Osteoblast (primary cell): ENCODE results near the gene CYP2R1. TPM values are rescaled to one million over a fixed set of nuclear protein-coding genes. Genes with fewer than 3 reads are reported as not detected.

ENCODE experiments used
- DNase-seq: peaks from one replicate; pipeline ENCODE4 v3.0.0; 2011; ENCODE audit warnings: low spot score, mixed read lengths; ENCODE audit not compliant: insufficient read length; ENCODE audit errors: missing footprints
- H2AFZ ChIP-seq: 2 replicates; pipeline ENCODE4 v1.6.0; 2011; ENCODE audit warnings: mild to moderate bottlenecking, low read length
- H3K27ac ChIP-seq: 2 replicates; pipeline ENCODE4 v1.5.1; 2011; ENCODE audit warnings: mild to moderate bottlenecking, low read depth, low read length, moderate library complexity
- H3K27me3 ChIP-seq: 2 replicates; pipeline ENCODE4 v1.6.0; 2012; ENCODE audit warnings: mild to moderate bottlenecking, control low read depth, inconsistent platforms, low read length, moderate library complexity; ENCODE audit not compliant: insufficient read depth
- H3K36me3 ChIP-seq: 2 replicates; pipeline ENCODE4 v1.5.1; 2011; ENCODE audit warnings: mild to moderate bottlenecking, low read length, control low read depth, moderate library complexity; ENCODE audit not compliant: insufficient read depth
- H3K4me1 ChIP-seq: 2 replicates; pipeline ENCODE4 v1.5.1; 2011; ENCODE audit warnings: mild to moderate bottlenecking, low read length, control low read depth, moderate library complexity; ENCODE audit not compliant: insufficient read depth
- H3K4me2 ChIP-seq: 2 replicates; pipeline ENCODE4 v1.6.0; 2011; ENCODE audit warnings: mild to moderate bottlenecking, low read length; ENCODE audit not compliant: insufficient read depth
- H3K4me3 ChIP-seq: fragments of 200-600 bp; sonication (generic); 3 replicates; pipeline ENCODE4 v1.5.1; 2012; ENCODE audit warnings: mild to moderate bottlenecking, low read length, inconsistent platforms; ENCODE audit not compliant: insufficient read depth
- H3K79me2 ChIP-seq: 2 replicates; pipeline ENCODE4 v1.6.0; 2012; ENCODE audit warnings: mild to moderate bottlenecking, low read length, control low read depth, inconsistent platforms; ENCODE audit not compliant: insufficient read depth
- H3K9me3 ChIP-seq: 2 replicates; pipeline ENCODE4 v1.5.1; 2011; ENCODE audit warnings: low read depth, low read length, control low read depth
- H4K20me1 ChIP-seq: 2 replicates; pipeline ENCODE4 v1.6.0; 2012; ENCODE audit warnings: mild to moderate bottlenecking, low read length, control low read depth; ENCODE audit not compliant: insufficient read depth
- total RNA-seq: library from RNA; depleted of rRNA; stranded (reverse); fragments of >200 nt; gene quantifications from 2 replicates; pipeline ENCODE4 v1.2.3, GENCODE V29; 2012
- TF ChIP-seq, protein P1 (sequence below): IDR thresholded peaks from 2 replicates; pipeline ENCODE4 v1.5.1; 2011; ENCODE audit warnings: mild to moderate bottlenecking, low read depth, low read length, moderate library complexity; ENCODE audit errors: extremely low read depth

CYP2R1 gene
- total RNA-seq, 1 donor = 12.7 TPM

GRCh38 chr11:14930369-14930768 lies 38.3 kb upstream of the CYP2R1 start:
- H3K9me3 ChIP-seq = no peaks in the 10 kb centered on the region
- H2AFZ ChIP-seq = no peak overlapping the region
- H3K27me3 ChIP-seq = peaks cover 4% of the 10 kb centered on the region
- no peaks in the 10 kb centered on the region for H3K4me1 ChIP-seq
- no peaks in the 10 kb centered on the region for H4K20me1 ChIP-seq
- H3K79me2 ChIP-seq = no peaks in the 10 kb centered on the region
- no peaks in the 10 kb centered on the region for H3K36me3 ChIP-seq
- DNase-seq = no peak
- H3K4me3 ChIP-seq = no peak overlapping the region
- H3K4me2 ChIP-seq = no peak overlapping the region
- no peak overlapping the region for H3K27ac ChIP-seq
- TF ChIP-seq, protein P1, sequence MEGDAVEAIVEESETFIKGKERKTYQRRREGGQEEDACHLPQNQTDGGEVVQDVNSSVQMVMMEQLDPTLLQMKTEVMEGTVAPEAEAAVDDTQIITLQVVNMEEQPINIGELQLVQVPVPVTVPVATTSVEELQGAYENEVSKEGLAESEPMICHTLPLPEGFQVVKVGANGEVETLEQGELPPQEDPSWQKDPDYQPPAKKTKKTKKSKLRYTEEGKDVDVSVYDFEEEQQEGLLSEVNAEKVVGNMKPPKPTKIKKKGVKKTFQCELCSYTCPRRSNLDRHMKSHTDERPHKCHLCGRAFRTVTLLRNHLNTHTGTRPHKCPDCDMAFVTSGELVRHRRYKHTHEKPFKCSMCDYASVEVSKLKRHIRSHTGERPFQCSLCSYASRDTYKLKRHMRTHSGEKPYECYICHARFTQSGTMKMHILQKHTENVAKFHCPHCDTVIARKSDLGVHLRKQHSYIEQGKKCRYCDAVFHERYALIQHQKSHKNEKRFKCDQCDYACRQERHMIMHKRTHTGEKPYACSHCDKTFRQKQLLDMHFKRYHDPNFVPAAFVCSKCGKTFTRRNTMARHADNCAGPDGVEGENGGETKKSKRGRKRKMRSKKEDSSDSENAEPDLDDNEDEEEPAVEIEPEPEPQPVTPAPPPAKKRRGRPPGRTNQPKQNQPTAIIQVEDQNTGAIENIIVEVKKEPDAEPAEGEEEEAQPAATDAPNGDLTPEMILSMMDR = no peak

DNA sequence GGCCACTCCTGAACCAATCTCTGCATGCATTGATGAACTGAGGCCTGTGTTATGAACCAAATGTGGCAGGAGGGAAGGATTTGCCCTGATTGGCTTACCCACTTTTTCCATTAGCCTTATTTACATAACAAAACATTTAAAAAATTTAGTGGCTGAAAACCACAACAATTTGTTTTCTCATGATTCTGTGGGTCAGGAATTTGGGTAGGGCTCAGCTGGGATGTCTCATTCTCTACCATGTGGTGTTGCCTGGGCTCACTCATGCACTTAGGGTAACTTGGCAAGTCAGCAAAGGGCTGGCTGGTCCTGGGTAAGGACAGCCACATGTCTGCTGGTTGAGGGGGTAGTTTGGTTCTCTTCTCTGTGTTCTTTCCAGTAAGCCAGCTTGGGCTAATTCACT lies 35.1 kb upstream of the CYP2R1 start:
- Histone ChIP-seq H3K4me1 (no peaks in the 10 kb centered on the region), H3K4me2 (no peak overlapping the region), H2AFZ (no peak overlapping the region), H3K4me3 (no peak overlapping the region), H3K36me3 (no peaks in the 10 kb centered on the region), H4K20me1 (no peaks in the 10 kb centered on the region), H3K27me3 (peaks cover 7% of the 10 kb centered on the region), H3K9me3 (no peaks in the 10 kb centered on the region), H3K27ac (no peak overlapping the region), H3K79me2 (no peaks in the 10 kb centered on the region)
- TF ChIP-seq, protein P1 = no peak
- DNase-seq = no peak

DNA sequence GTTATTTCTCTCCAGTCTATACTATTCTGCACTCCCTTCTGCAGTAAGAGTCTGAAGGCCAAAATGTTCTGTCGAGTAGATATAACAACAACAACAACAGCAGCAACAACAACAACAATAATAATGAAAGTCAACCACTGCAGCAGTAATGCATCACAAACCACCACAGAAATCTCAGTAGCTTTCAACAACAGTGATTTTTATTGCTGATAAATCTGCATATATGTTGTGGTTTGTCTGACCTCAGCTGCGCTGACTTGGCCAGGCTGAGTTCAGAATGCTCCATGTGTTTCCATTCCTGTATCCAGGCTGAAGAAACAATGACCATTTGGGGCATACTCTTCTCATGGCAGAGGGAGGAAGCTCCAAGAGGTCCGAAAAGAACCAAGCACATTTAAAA lies 32.3 kb upstream of the CYP2R1 start:
- H2AFZ ChIP-seq = no peak overlapping the region
- no peak overlapping the region for H3K4me2 ChIP-seq
- H3K4me1 ChIP-seq = no peaks in the 10 kb centered on the region
- H3K4me3 ChIP-seq = no peak overlapping the region
- DNase-seq = no peak
- H3K36me3 ChIP-seq = no peaks in the 10 kb centered on the region
- no peaks in the 10 kb centered on the region for H3K79me2 ChIP-seq
- TF ChIP-seq, protein P1 = no peak
- H3K27ac ChIP-seq = no peak overlapping the region
- H3K27me3 ChIP-seq = peaks cover 7% of the 10 kb centered on the region
- no peaks in the 10 kb centered on the region for H3K9me3 ChIP-seq
- H4K20me1 ChIP-seq = no peaks in the 10 kb centered on the region

GRCh38 chr11:14916403-14916802 lies 24.4 kb upstream of the CYP2R1 start:
- no peak for DNase-seq
- Histone ChIP-seq H3K4me3 (no peak overlapping the region), H2AFZ (no peak overlapping the region), H3K27ac (no peak overlapping the region), H3K79me2 (no peaks in the 10 kb centered on the region), H3K4me2 (no peak overlapping the region), H3K36me3 (no peaks in the 10 kb centered on the region), H3K9me3 (no peaks in the 10 kb centered on the region), H3K27me3 (peaks cover 6% of the 10 kb centered on the region), H4K20me1 (no peaks in the 10 kb centered on the region), H3K4me1 (no peaks in the 10 kb centered on the region)
- TF ChIP-seq, protein P1 = no peak
